ENCODE data around the gene BSPRY.

BSPRY gene

GRCh38 chr9:113349445-113350094 lies at the start of gene BSPRY:
BSPRY (plus strand) TSS chr9:113349541; CDS start chr9:113349580, 39 bp downstream.
- no peak for DNase-seq (ENCODE audit: low spot score)

GRCh38 chr9:113299800-113300292 lies 49.5 kb upstream of the BSPRY start:
- no peak for DNase-seq (ENCODE audit: low spot score)

- no peak for DNase-seq (ENCODE audit: low spot score)
These were observed 47.8 kb upstream of the BSPRY start for GRCh38 chr9:113301548-113301947.

GRCh38 chr9:113302792-113303418 lies 46.4 kb upstream of the BSPRY start, which contains the start of gene RNF183:
RNF183 (minus strand) TSS chr9:113303376; CDS start chr9:113298184, 5,192 bp downstream.
- DNase-seq (ENCODE audit: low spot score), result no peak

- no peak for DNase-seq (ENCODE audit: low spot score)
These were observed 42.8 kb upstream of the BSPRY start for GRCh38 chr9:113306566-113306965.

- DNase-seq (ENCODE audit: low spot score), result no peak
These were observed 41.9 kb upstream of the BSPRY start for GRCh38 chr9:113307396-113307975.

GRCh38 chr9:113309204-113309813 lies 40.0 kb upstream of the BSPRY start:
- peak; percentile 29 for DNase-seq (ENCODE audit: low spot score)

- DNase-seq (ENCODE audit: low spot score), result no peak
These were observed 38.8 kb upstream of the BSPRY start for GRCh38 chr9:113310538-113310937.

- no peak for DNase-seq (ENCODE audit: low spot score)
These were observed 37.4 kb upstream of the BSPRY start for GRCh38 chr9:113311961-113312360.

GRCh38 chr9:113313261-113313660 lies 36.1 kb upstream of the BSPRY start:
- no peak for DNase-seq (ENCODE audit: low spot score)

GRCh38 chr9:113315231-113315630 lies 34.1 kb upstream of the BSPRY start:
- DNase-seq (ENCODE audit: low spot score), result no peak

GRCh38 chr9:113316030-113316429 lies 33.3 kb upstream of the BSPRY start:
- DNase-seq (ENCODE audit: low spot score), result no peak

GRCh38 chr9:113317777-113318176 lies 31.6 kb upstream of the BSPRY start:
- no peak for DNase-seq (ENCODE audit: low spot score)

- DNase-seq (ENCODE audit: low spot score), result no peak
These were observed 30.3 kb upstream of the BSPRY start for GRCh38 chr9:113319054-113319453.

GRCh38 chr9:113320051-113320450 lies 29.3 kb upstream of the BSPRY start:
- no peak for DNase-seq (ENCODE audit: low spot score)

GRCh38 chr9:113322671-113323070 lies 26.7 kb upstream of the BSPRY start:
- no peak for DNase-seq (ENCODE audit: low spot score)

GRCh38 chr9:113326230-113326629 lies 23.1 kb upstream of the BSPRY start:
- DNase-seq (ENCODE audit: low spot score), result no peak

GRCh38 chr9:113328045-113328782 lies 21.1 kb upstream of the BSPRY start:
- DNase-seq (ENCODE audit: low spot score), result no peak

- DNase-seq (ENCODE audit: low spot score), result no peak
These were observed 17.6 kb upstream of the BSPRY start for GRCh38 chr9:113331780-113332179.

GRCh38 chr9:113337714-113338113 lies 11.6 kb upstream of the BSPRY start:
- no peak for DNase-seq (ENCODE audit: low spot score)

- DNase-seq (ENCODE audit: low spot score), result peak; percentile 73
These were observed 9.2 kb upstream of the BSPRY start, which contains the start of gene WDR31 for GRCh38 chr9:113340011-113340699. WDR31 (minus strand) TSS chr9:113340275; CDS start chr9:113332022, 8,253 bp downstream.

All from CD4-positive, alpha-beta T cell treated with Interleukin-6 at 100 ng/mL for 8 hours (primary cell).